HG02798 (cell line): Measurements from ENCODE around the gene UNC13D.

ENCODE experiments used
- ATAC-seq: cut with Tn5 transposase; IDR thresholded peaks from one replicate; pipeline ENCODE4 v1.9.1; 2021; ENCODE audit warnings: mild to moderate bottlenecking; ENCODE audit not compliant: unreplicated experiment, poor library complexity

The UNC13D gene

GRCh38 chr17:75809631-75810111 is 34.5 kb downstream of the UNC13D start:
- ATAC-seq = no peak

GRCh38 chr17:75808905-75809621 is 35.1 kb downstream of the UNC13D start:
- ATAC-seq = peak; percentile 72

- ATAC-seq = no peak
These were observed 35.7 kb downstream of the UNC13D start for GRCh38 chr17:75808549-75808904.

- no peak for ATAC-seq
These were observed 36.3 kb downstream of the UNC13D start for GRCh38 chr17:75807861-75808260.

- no peak for ATAC-seq
These were observed 37.2 kb downstream of the UNC13D start for GRCh38 chr17:75806822-75807500.

- ATAC-seq = no peak
These were observed 40.3 kb downstream of the UNC13D start for GRCh38 chr17:75803883-75804282.

- no peak for ATAC-seq
These were observed 44.8 kb downstream of the UNC13D start for GRCh38 chr17:75799402-75799801.

GRCh38 chr17:75795820-75796607 is 48.2 kb downstream of the UNC13D start:
- ATAC-seq = no peak

GRCh38 chr17:75793460-75793859 is 50.7 kb downstream of the UNC13D start:
- no peak for ATAC-seq

- ATAC-seq = no peak
These were observed 53.0 kb downstream of the UNC13D start for GRCh38 chr17:75791254-75791653.

- ATAC-seq = peak; percentile 73
These were observed 59.0 kb downstream of the UNC13D start for GRCh38 chr17:75785016-75785890.

GRCh38 chr17:75784473-75785015 is 59.7 kb downstream of the UNC13D start, which contains the start of gene UNK:
UNK (plus strand) TSS chr17:75784806; CDS start chr17:75784881, 75 bp downstream.
- ATAC-seq = peak; percentile 67

- ATAC-seq = no peak
These were observed 60.3 kb downstream of the UNC13D start for GRCh38 chr17:75783803-75784472.

- no peak for ATAC-seq
These were observed 61.0 kb downstream of the UNC13D start for GRCh38 chr17:75783069-75783783.

- ATAC-seq = no peak
These were observed 64.0 kb downstream of the UNC13D start for GRCh38 chr17:75779987-75780889.

- peak; percentile 71 for ATAC-seq
These were observed 64.8 kb downstream of the UNC13D start for GRCh38 chr17:75779250-75779986.

- ATAC-seq = peak; percentile 14
These were observed 65.3 kb downstream of the UNC13D start for GRCh38 chr17:75778861-75779249.
